GM18520 (cell line): Measurements from ENCODE around the gene AMPD1.

Source experiments
- ATAC-seq: cut with Tn5 transposase; IDR thresholded peaks from one replicate; pipeline ENCODE4 v1.9.1; 2021; ENCODE audit not compliant: unreplicated experiment

The AMPD1 gene

GRCh38 chr1:114695430-114696058 lies at the start of gene AMPD1:
Gene AMPD1 (minus strand): TSS chr1:114695546. CDS start chr1:114695471, 75 bp downstream.
- no peak for ATAC-seq

GRCh38 chr1:114741963-114742746 lies 46.8 kb upstream of the AMPD1 start:
- no peak for ATAC-seq

GRCh38 chr1:114740331-114740730 lies 45.0 kb upstream of the AMPD1 start:
- ATAC-seq = no peak

GRCh38 chr1:114737314-114737849 lies 42.0 kb upstream of the AMPD1 start:
- no peak for ATAC-seq

- ATAC-seq = no peak
Observed at GRCh38 chr1:114735479-114735878, 40.1 kb upstream of the AMPD1 start.

- ATAC-seq = no peak
Observed at GRCh38 chr1:114729782-114730181, 34.4 kb upstream of the AMPD1 start.

GRCh38 chr1:114728553-114728952 lies 33.2 kb upstream of the AMPD1 start:
- no peak for ATAC-seq

- no peak for ATAC-seq
Observed at GRCh38 chr1:114725230-114725629, 29.9 kb upstream of the AMPD1 start.

- ATAC-seq = no peak
Observed at GRCh38 chr1:114723915-114724314, 28.6 kb upstream of the AMPD1 start.

GRCh38 chr1:114723457-114723856 lies 28.1 kb upstream of the AMPD1 start:
- no peak for ATAC-seq

GRCh38 chr1:114720492-114720891 lies 25.1 kb upstream of the AMPD1 start:
- no peak for ATAC-seq

GRCh38 chr1:114719424-114719787 lies 24.1 kb upstream of the AMPD1 start:
- no peak for ATAC-seq

GRCh38 chr1:114718661-114719423 lies 23.5 kb upstream of the AMPD1 start:
- no peak for ATAC-seq

- ATAC-seq = peak; percentile 83
Observed at GRCh38 chr1:114716304-114717170, 21.2 kb upstream of the AMPD1 start, which contains the start of gene NRAS. Gene NRAS (minus strand): TSS chr1:114716771. CDS start chr1:114716160, 611 bp downstream.

GRCh38 chr1:114715952-114716303 lies 20.6 kb upstream of the AMPD1 start:
- no peak for ATAC-seq

GRCh38 chr1:114712977-114713376 lies 17.6 kb upstream of the AMPD1 start:
- no peak for ATAC-seq

- ATAC-seq = no peak
Observed at GRCh38 chr1:114710360-114710759, 15.0 kb upstream of the AMPD1 start.

- no peak for ATAC-seq
Observed at GRCh38 chr1:114707604-114708003, 12.3 kb upstream of the AMPD1 start.

- no peak for ATAC-seq
Observed at GRCh38 chr1:114703242-114703641, 7.9 kb upstream of the AMPD1 start.

- no peak for ATAC-seq
Observed at GRCh38 chr1:114702737-114703136, 7.4 kb upstream of the AMPD1 start.

- ATAC-seq = no peak
Observed at GRCh38 chr1:114701931-114702330, 6.6 kb upstream of the AMPD1 start.
